Vagina (tissue), 2 donors: Measurements from ENCODE around the gene PPP2CA.

Source experiments
- POLR2A ChIP-seq, 2 donors: fragments of 450-650 bp; IDR thresholded peaks; one replicate each; pipeline ENCODE4 v1.6.1; 2017; ENCODE audit warnings: antibody characterized with exemption in 2 of 2, mild to moderate bottlenecking in 2 of 2, moderate library complexity in 2 of 2
- TF ChIP-seq, protein P1 (sequence below), 3 experiments: fragments of 450-650 bp in 2 of 3; fragments of 200-600 bp in 1 of 3; sonication (generic) in 1 of 3; IDR thresholded peaks; one replicate each; pipeline ENCODE4 v1.5.1; 2017 to 2019; ENCODE audit warnings: antibody characterized with exemption in 3 of 3, mild to moderate bottlenecking in 2 of 3, moderate library complexity in 2 of 3

GRCh38 chr5:134145041-134145757 lies 80.7 kb downstream of the PPP2CA start:
- TF ChIP-seq, protein P1, sequence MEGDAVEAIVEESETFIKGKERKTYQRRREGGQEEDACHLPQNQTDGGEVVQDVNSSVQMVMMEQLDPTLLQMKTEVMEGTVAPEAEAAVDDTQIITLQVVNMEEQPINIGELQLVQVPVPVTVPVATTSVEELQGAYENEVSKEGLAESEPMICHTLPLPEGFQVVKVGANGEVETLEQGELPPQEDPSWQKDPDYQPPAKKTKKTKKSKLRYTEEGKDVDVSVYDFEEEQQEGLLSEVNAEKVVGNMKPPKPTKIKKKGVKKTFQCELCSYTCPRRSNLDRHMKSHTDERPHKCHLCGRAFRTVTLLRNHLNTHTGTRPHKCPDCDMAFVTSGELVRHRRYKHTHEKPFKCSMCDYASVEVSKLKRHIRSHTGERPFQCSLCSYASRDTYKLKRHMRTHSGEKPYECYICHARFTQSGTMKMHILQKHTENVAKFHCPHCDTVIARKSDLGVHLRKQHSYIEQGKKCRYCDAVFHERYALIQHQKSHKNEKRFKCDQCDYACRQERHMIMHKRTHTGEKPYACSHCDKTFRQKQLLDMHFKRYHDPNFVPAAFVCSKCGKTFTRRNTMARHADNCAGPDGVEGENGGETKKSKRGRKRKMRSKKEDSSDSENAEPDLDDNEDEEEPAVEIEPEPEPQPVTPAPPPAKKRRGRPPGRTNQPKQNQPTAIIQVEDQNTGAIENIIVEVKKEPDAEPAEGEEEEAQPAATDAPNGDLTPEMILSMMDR (IDR thresholded peaks at IDR 0.05) = no peak
- TF ChIP-seq POLR2A (IDR thresholded peaks at IDR 0.05) = no peak
